GM23338 (cell line): Measurements from ENCODE around the gene LRIT1. TPM values are rescaled to one million over a fixed set of nuclear protein-coding genes. Genes with fewer than 3 reads are reported as not detected.

ENCODE experiments used
- ATAC-seq: fragments of 200-7000 bp; cut with Tn5 transposase; 3 replicates; pipeline ENCODE4 v1.9.1; 2020
- DNase-seq: peaks from one replicate; pipeline ENCODE4 v3.0.0-alpha.2; 2015; ENCODE audit warnings: low spot score
- H2AFZ ChIP-seq: fragments of 200-600 bp; sonication (generic); 2 replicates; pipeline ENCODE4 v1.8.0; 2016; ENCODE audit warnings: antibody characterized with exemption, mild to moderate bottlenecking, moderate library complexity
- H3F3A ChIP-seq: fragments of 200-600 bp; sonication (generic); replicated peaks from 2 replicates; pipeline ENCODE4 v1.8.0; 2017; ENCODE audit warnings: antibody characterized with exemption, mixed run types, low read depth
- H3K27ac ChIP-seq: fragments of 200-600 bp; sonication (generic); 2 replicates; pipeline ENCODE4 v1.6.1; 2016; ENCODE audit warnings: low read depth
- H3K27me3 ChIP-seq: fragments of 200-600 bp; sonication (generic); 2 replicates; pipeline ENCODE4 v1.8.0; 2016; ENCODE audit warnings: mild to moderate bottlenecking, mixed run types, moderate library complexity; ENCODE audit not compliant: insufficient read depth
- H3K36me3 ChIP-seq: fragments of 200-600 bp; sonication (generic); 2 replicates; pipeline ENCODE4 v1.8.0; 2016; ENCODE audit warnings: mild to moderate bottlenecking; ENCODE audit not compliant: insufficient read depth
- H3K4me1 ChIP-seq: fragments of 200-600 bp; sonication (generic); 2 replicates; pipeline ENCODE4 v1.8.0; 2016; ENCODE audit warnings: mild to moderate bottlenecking, moderate library complexity; ENCODE audit not compliant: insufficient read depth
- H3K4me2 ChIP-seq: fragments of 200-600 bp; sonication (generic); 2 replicates; pipeline ENCODE4 v1.7.1; 2017; ENCODE audit warnings: mixed run types
- H3K4me3 ChIP-seq: fragments of 200-600 bp; sonication (generic); 2 replicates; pipeline ENCODE4 v1.6.1; 2016; ENCODE audit warnings: mixed run types
- H3K79me2 ChIP-seq: fragments of 200-600 bp; sonication (generic); replicated peaks from 2 replicates; pipeline ENCODE4 v1.8.0; 2017; ENCODE audit warnings: mild to moderate bottlenecking; ENCODE audit not compliant: insufficient read depth
- H3K9me2 ChIP-seq: fragments of 200-600 bp; sonication (generic); 2 replicates; pipeline ENCODE4 v1.8.0; 2017; ENCODE audit not compliant: insufficient read depth
- H4K20me1 ChIP-seq: fragments of 200-600 bp; sonication (generic); replicated peaks from 2 replicates; pipeline ENCODE4 v1.8.0; 2017; ENCODE audit warnings: mild to moderate bottlenecking; ENCODE audit not compliant: insufficient read depth
- H3K27ac Mint-ChIP-seq: 2 replicates; pipeline ENCODE4 v1.8.0; 2020; ENCODE audit warnings: inconsistent platforms, mild to moderate bottlenecking, moderate library complexity, mixed read lengths
- H3K27me3 Mint-ChIP-seq: 3 replicates; pipeline ENCODE4 v1.8.0; 2022; ENCODE audit warnings: low read depth, mild to moderate bottlenecking, moderate library complexity, mixed read lengths, inconsistent platforms; ENCODE audit not compliant: insufficient read depth, poor library complexity
- H3K36me3 Mint-ChIP-seq: 3 replicates; pipeline ENCODE4 v1.8.0; 2021; ENCODE audit warnings: low read depth, mild to moderate bottlenecking, inconsistent platforms, moderate library complexity, mixed read lengths
- H3K4me1 Mint-ChIP-seq: 3 replicates; pipeline ENCODE4 v1.8.0; 2020; ENCODE audit warnings: mild to moderate bottlenecking, inconsistent platforms, mixed read lengths
- H3K4me3 Mint-ChIP-seq: 3 replicates; pipeline ENCODE4 v1.8.0; 2021; ENCODE audit warnings: moderate library complexity, mild to moderate bottlenecking, inconsistent platforms, mixed read lengths
- H3K9me3 Mint-ChIP-seq: 3 replicates; pipeline ENCODE4 v1.8.0; 2020; ENCODE audit warnings: moderate library complexity, mild to moderate bottlenecking, inconsistent platforms, mixed read lengths
- CREB1 ChIP-seq: fragments of 250-450 bp; sonication (Bioruptor Pico); IDR thresholded peaks from 2 replicates; pipeline ENCODE4 v1.5.0; 2020; ENCODE audit warnings: low read depth, mild to moderate bottlenecking, moderate library complexity
- CTCF ChIP-seq, 2 experiments: fragments of 200-600 bp in 1 of 2; sonication (generic) in 1 of 2; conservative IDR thresholded peaks; 2 replicates each; pipeline versions ENCODE4 v1.5.1 to v1.6.1; 2016 to 2017; ENCODE audit warnings: antibody characterized with exemption in 2 of 2, low read depth in 2 of 2, mild to moderate bottlenecking in 2 of 2, moderate library complexity in 1 of 2
- ETS1 ChIP-seq: IDR thresholded peaks from 2 replicates; pipeline ENCODE4 v1.6.1; 2016; ENCODE audit warnings: antibody characterized with exemption
- EZH2 ChIP-seq: fragments of 200-600 bp; sonication (generic); IDR thresholded peaks from one replicate; pipeline ENCODE4 v1.8.0; 2017; ENCODE audit warnings: antibody characterized with exemption, mild to moderate bottlenecking, low read depth; ENCODE audit not compliant: unreplicated experiment
- EZH2phosphoT487 ChIP-seq: fragments of 200-600 bp; sonication (generic); IDR thresholded peaks from one replicate; pipeline ENCODE4 v1.8.1; 2018; ENCODE audit warnings: antibody characterized with exemption; ENCODE audit not compliant: unreplicated experiment
- JUNB ChIP-seq: IDR thresholded peaks from one replicate; pipeline ENCODE4 v1.6.1; 2016; ENCODE audit warnings: antibody characterized with exemption; ENCODE audit not compliant: unreplicated experiment
- NANOG ChIP-seq: IDR thresholded peaks from 2 replicates; pipeline ENCODE4 v1.6.1; 2016; ENCODE audit warnings: antibody characterized with exemption, borderline replicate concordance
- POLR2AphosphoS5 ChIP-seq: IDR thresholded peaks from 2 replicates; pipeline ENCODE4 v1.6.1; 2016; ENCODE audit warnings: antibody characterized with exemption, low read depth
- REST ChIP-seq: IDR thresholded peaks from one replicate; pipeline ENCODE4 v1.6.1; 2018; ENCODE audit warnings: antibody characterized with exemption; ENCODE audit not compliant: unreplicated experiment
- STAT1 ChIP-seq: IDR thresholded peaks from one replicate; pipeline ENCODE4 v1.6.1; 2016; ENCODE audit warnings: antibody characterized with exemption; ENCODE audit not compliant: unreplicated experiment
- ZNF114 ChIP-seq: fragments of 250-450 bp; sonication (Bioruptor Pico); IDR thresholded peaks from 2 replicates; pipeline ENCODE4 v1.5.0; 2020; ENCODE audit warnings: mild to moderate bottlenecking, moderate library complexity
- ZNF331 ChIP-seq: fragments of 250-450 bp; sonication (Bioruptor Pico); IDR thresholded peaks from 2 replicates; pipeline ENCODE4 v1.5.0; 2020; ENCODE audit warnings: low read depth, mild to moderate bottlenecking, moderate library complexity
- ZNF462 ChIP-seq: fragments of 250-450 bp; sonication (Bioruptor Pico); IDR thresholded peaks from 2 replicates; pipeline ENCODE4 v1.5.0; 2020; ENCODE audit warnings: mild to moderate bottlenecking, moderate library complexity
- polyA plus RNA-seq: library from polyadenylated mRNA; unstranded; fragments of >200 nt; fragmentation: Nextera tagmentation; extraction: Ambion mirVana; gene quantifications from 2 replicates; pipeline ENCODE4 v1.2.1, GENCODE V29; 2016
- total RNA-seq: library from RNA; depleted of rRNA; stranded (reverse); fragments of >200 nt; shearing (Covaris generic); gene quantifications from 2 replicates; pipeline ENCODE4 v1.2.3, GENCODE V29; 2014

The LRIT1 gene
- total and polyA plus RNA-seq, 2 experiments from 2014 or later: 0.07 TPM; not detected in 1

GRCh38 chr10:84230359-84230758 is 11.0 kb downstream of the LRIT1 start:
- H3K4me3 ChIP-seq: no peak overlapping the region
- H3K27ac ChIP-seq: no peak overlapping the region
- H3K4me1 ChIP-seq: no peaks in the 10 kb centered on the region
- H3F3A ChIP-seq: no peaks in the 10 kb centered on the region
- Mint-ChIP-seq H3K27me3 (no peaks in the 10 kb centered on the region), H3K9me3 (no peaks in the 10 kb centered on the region), H3K36me3 (no peaks in the 10 kb centered on the region), H3K4me1 (no peaks in the 10 kb centered on the region), H3K27ac (no peak overlapping the region), H3K4me3 (no peak overlapping the region)
- H2AFZ ChIP-seq: no peak overlapping the region
- H4K20me1 ChIP-seq: no peaks in the 10 kb centered on the region
- no peaks in the 10 kb centered on the region for H3K36me3 ChIP-seq
- no peaks in the 10 kb centered on the region for H3K79me2 ChIP-seq
- no peaks in the 10 kb centered on the region for H3K27me3 ChIP-seq
- no peak for DNase-seq
- no peak overlapping the region for H3K4me2 ChIP-seq
- no peak for ATAC-seq
- TF ChIP-seq NANOG: no peak
- TF ChIP-seq REST: no peak
- TF ChIP-seq CTCF (conservative IDR thresholded peaks at IDR 0.05; ENCODE audit: low read depth in 2 of 2): no peak
- no peak for TF ChIP-seq POLR2AphosphoS5
- no peak for TF ChIP-seq STAT1
- no peak for TF ChIP-seq EZH2phosphoT487
- TF ChIP-seq JUNB: no peak
- no peak for TF ChIP-seq ZNF331 (CRISPR knock-in tag)
- no peak for TF ChIP-seq CREB1 (CRISPR knock-in tag)
- TF ChIP-seq ETS1: no peak
- no peak for TF ChIP-seq EZH2
- TF ChIP-seq ZNF462 (CRISPR knock-in tag): no peak
- no peak for TF ChIP-seq ZNF114 (CRISPR knock-in tag)
- H3K9me2 ChIP-seq: peaks cover 7% of the 10 kb centered on the region; the same call in 1 of the 2 replicates
